SK-N-MC (cell line): ENCODE results near the gene KLRG1.

Source experiments
- EZH2 ChIP-seq: fragments of 200-600 bp; sonication (generic); IDR thresholded peaks from one replicate; pipeline ENCODE4 v1.6.1; 2017; ENCODE audit warnings: antibody characterized with exemption
- POLR2AphosphoS5 ChIP-seq: IDR thresholded peaks from 2 replicates; pipeline ENCODE4 v1.6.1; 2012; ENCODE audit warnings: mild to moderate bottlenecking, low read depth, low read length, borderline replicate concordance

GRCh38 chr12:9048930-9049329, 59.6 kb downstream of the KLRG1 start:
- TF ChIP-seq EZH2 (no peak), POLR2AphosphoS5 (no peak)
